DMS53 (cell line): ENCODE measurements around the gene DOCK3.
"Not testable (repeated sequence)": the region's sequence is repeated elsewhere in the genome, so short reads cannot be mapped to it uniquely, and the experiment has no call there.

Experiments
- DNase-seq: peaks from one replicate; lab custom pipeline; 2025; lab: John Stamatoyannopoulos, UW

The DOCK3 gene

GRCh38 chr3:51373658-51374421, 699.1 kb downstream of the DOCK3 start:
- no peak for DNase-seq

- no peak for DNase-seq
Measured at GRCh38 chr3:51374456-51374855, 699.7 kb downstream of the DOCK3 start.

- no peak for DNase-seq
Measured at GRCh38 chr3:51375136-51375535, 700.4 kb downstream of the DOCK3 start.

GRCh38 chr3:51375571-51375970, 700.8 kb downstream of the DOCK3 start:
- no peak for DNase-seq

GRCh38 chr3:51378065-51378464, 703.3 kb downstream of the DOCK3 start:
- DNase-seq: no peak

- DNase-seq: no peak
Measured at GRCh38 chr3:51378726-51379125, 704.0 kb downstream of the DOCK3 start.

GRCh38 chr3:51379301-51379700, 704.6 kb downstream of the DOCK3 start:
- DNase-seq: no peak

GRCh38 chr3:51379746-51380455, 705.2 kb downstream of the DOCK3 start:
- no peak for DNase-seq

GRCh38 chr3:51380601-51381332, 706.0 kb downstream of the DOCK3 start:
- DNase-seq: no peak

- DNase-seq: no peak
Measured at GRCh38 chr3:51381333-51381705, 706.6 kb downstream of the DOCK3 start.

GRCh38 chr3:51382076-51382745, 707.5 kb downstream of the DOCK3 start:
- DNase-seq: no peak

- no peak for DNase-seq
Measured at GRCh38 chr3:51382947-51383578, 708.3 kb downstream of the DOCK3 start.

- peak; percentile 51 for DNase-seq
Measured at GRCh38 chr3:51384055-51384725, 709.5 kb downstream of the DOCK3 start.

GRCh38 chr3:51384726-51385473, 710.2 kb downstream of the DOCK3 start, which contains the start of gene MANF:
Gene MANF, plus strand, starts transcription at chr3:51385291. Its CDS starts 52 bp downstream, at chr3:51385343.
- peak; percentile 92 for DNase-seq

- peak; percentile 26 for DNase-seq
Measured at GRCh38 chr3:51385621-51386091, 710.9 kb downstream of the DOCK3 start.

- no peak for DNase-seq
Measured at GRCh38 chr3:51386159-51386851, 711.6 kb downstream of the DOCK3 start.

- DNase-seq: no peak
Measured at GRCh38 chr3:51386852-51387229, 712.1 kb downstream of the DOCK3 start.

- not testable (repeated sequence) for DNase-seq
Measured at GRCh38 chr3:51387281-51387680, 712.6 kb downstream of the DOCK3 start.

GRCh38 chr3:51388286-51389029, 713.7 kb downstream of the DOCK3 start:
- peak; percentile 76 for DNase-seq
